ENCODE measurements around the gene CHURC1. TPM values are rescaled to one million over a fixed set of nuclear protein-coding genes. Genes with fewer than 3 reads are reported as not detected.
A peak's percentile ranks its signal among the peaks of the same experiment; 100 is the strongest.

Gene CHURC1
- total RNA-seq, 4 donors from 2014 or later, result 67.0 to 138 (median 107) TPM

DNA sequence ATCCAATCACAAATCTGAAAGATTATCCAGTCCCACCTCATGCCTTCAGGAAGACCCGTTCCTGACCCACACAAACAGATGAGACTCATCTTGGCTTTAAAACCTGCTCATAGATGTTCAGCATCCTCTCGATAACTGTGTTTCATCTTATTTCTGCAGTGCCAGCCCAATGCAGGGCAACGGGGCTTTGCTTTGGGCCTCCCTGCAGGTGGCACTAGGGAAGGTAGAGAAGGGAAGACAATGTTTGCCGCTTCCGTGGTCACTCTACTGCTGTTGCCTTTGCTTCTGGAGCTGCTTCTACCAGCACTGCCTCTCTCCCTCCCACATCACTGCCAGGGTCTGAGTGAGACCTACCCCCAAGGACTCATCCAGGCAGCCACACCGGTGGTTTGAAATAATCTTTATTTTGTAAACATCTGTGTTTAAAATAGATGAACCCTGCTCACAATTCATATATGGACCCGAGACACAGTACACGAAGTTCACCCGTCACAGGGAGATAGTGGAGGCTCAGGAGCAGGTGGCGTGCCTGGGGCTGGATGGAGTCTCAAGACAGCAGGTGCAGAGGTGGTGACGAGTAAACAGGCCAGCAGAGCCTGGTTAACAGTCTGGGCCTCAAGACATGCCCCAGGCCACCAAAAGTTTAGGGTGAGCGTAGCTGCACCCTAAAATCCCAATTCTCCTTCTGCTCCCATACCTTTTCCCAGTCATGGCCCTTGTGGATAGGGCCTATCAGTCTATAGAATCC lies 31.4 kb downstream of the CHURC1 start:
- 95% methylated on average over 12 of the region's 12 CpGs for WGBS
- no peak overlapping the region for H3K4me3 ChIP-seq
- no peaks in the 10 kb centered on the region for H3K27me3 ChIP-seq
- no peaks in the 10 kb centered on the region for H3K9me3 ChIP-seq
- no peak overlapping the region for H3K27ac ChIP-seq (replicated peaks in 1 of 4)
- peak; percentile 60 for DNase-seq (ENCODE audit: extremely low spot score)
- intact Hi-C loops (cut with DNase I), result no loop called here
- H3K4me1 ChIP-seq, result no peaks in the 10 kb centered on the region
- peaks cover 0 to 79% (median 43%) of the 10 kb centered on the region in 4 donors for H3K36me3 ChIP-seq
- TF ChIP-seq POLR2A (IDR thresholded peaks at IDR 0.05; ENCODE audit: low read depth) (no peak), EP300 (IDR thresholded peaks at IDR 0.05) (no peak), POLR2AphosphoS5 (IDR thresholded peaks at IDR 0.05) (no peak)
- TF ChIP-seq, protein P1, sequence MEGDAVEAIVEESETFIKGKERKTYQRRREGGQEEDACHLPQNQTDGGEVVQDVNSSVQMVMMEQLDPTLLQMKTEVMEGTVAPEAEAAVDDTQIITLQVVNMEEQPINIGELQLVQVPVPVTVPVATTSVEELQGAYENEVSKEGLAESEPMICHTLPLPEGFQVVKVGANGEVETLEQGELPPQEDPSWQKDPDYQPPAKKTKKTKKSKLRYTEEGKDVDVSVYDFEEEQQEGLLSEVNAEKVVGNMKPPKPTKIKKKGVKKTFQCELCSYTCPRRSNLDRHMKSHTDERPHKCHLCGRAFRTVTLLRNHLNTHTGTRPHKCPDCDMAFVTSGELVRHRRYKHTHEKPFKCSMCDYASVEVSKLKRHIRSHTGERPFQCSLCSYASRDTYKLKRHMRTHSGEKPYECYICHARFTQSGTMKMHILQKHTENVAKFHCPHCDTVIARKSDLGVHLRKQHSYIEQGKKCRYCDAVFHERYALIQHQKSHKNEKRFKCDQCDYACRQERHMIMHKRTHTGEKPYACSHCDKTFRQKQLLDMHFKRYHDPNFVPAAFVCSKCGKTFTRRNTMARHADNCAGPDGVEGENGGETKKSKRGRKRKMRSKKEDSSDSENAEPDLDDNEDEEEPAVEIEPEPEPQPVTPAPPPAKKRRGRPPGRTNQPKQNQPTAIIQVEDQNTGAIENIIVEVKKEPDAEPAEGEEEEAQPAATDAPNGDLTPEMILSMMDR (IDR thresholded peaks at IDR 0.05), result no peak

- H3K4me3 ChIP-seq, result no peak overlapping the region
- DNase-seq (ENCODE audit: extremely low spot score), result no peak
- H3K27ac ChIP-seq (replicated peaks in 1 of 4), result no peak overlapping the region
- no peaks in the 10 kb centered on the region for H3K27me3 ChIP-seq
- H3K4me1 ChIP-seq, result peaks cover 0 to 3% (median 0%) of the 10 kb centered on the region in 4 donors
- H3K9me3 ChIP-seq, result no peaks in the 10 kb centered on the region
- intact Hi-C loops (cut with DNase I), result no loop called here
- TF ChIP-seq, protein P1 (IDR thresholded peaks at IDR 0.05), result no peak
- TF ChIP-seq POLR2A (IDR thresholded peaks at IDR 0.05; ENCODE audit: low read depth), result no peak
- no peak for TF ChIP-seq POLR2AphosphoS5 (IDR thresholded peaks at IDR 0.05)
- no peak for TF ChIP-seq EP300 (IDR thresholded peaks at IDR 0.05)
- peaks cover 0 to 84% (median 46%) of the 10 kb centered on the region in 4 donors for H3K36me3 ChIP-seq
- WGBS, result 81% methylated on average over 6 of the region's 6 CpGs
Measured at GRCh38 chr14:64946310-64947045, 32.2 kb downstream of the CHURC1 start.

GRCh38 chr14:64947710-64948611 lies 33.7 kb downstream of the CHURC1 start:
- Histone ChIP-seq H3K4me3 (no peak overlapping the region), H3K9me3 (no peaks in the 10 kb centered on the region), H3K4me1 (peaks cover 0 to 7% (median 2%) of the 10 kb centered on the region in 4 donors), H3K27me3 (no peaks in the 10 kb centered on the region), H3K27ac (replicated peaks in 1 of 4) (no peak overlapping the region), H3K36me3 (peaks cover 0 to 75% (median 45%) of the 10 kb centered on the region in 4 donors)
- TF ChIP-seq, protein P1 (IDR thresholded peaks at IDR 0.05), result no peak
- TF ChIP-seq POLR2AphosphoS5 (IDR thresholded peaks at IDR 0.05) (no peak), POLR2A (IDR thresholded peaks at IDR 0.05; ENCODE audit: low read depth) (no peak), EP300 (IDR thresholded peaks at IDR 0.05) (no peak)
- WGBS, result 84% methylated on average over 26 of the region's 28 CpGs
- DNase-seq (ENCODE audit: extremely low spot score), result no peak
- intact Hi-C loops (cut with DNase I), result no loop called here

- Histone ChIP-seq H3K27ac (replicated peaks in 1 of 4) (no peak overlapping the region), H3K4me1 (peaks cover 0 to 7% (median 2%) of the 10 kb centered on the region in 4 donors), H3K4me3 (no peak overlapping the region), H3K36me3 (peaks cover 0 to 68% (median 39%) of the 10 kb centered on the region in 4 donors), H3K27me3 (no peaks in the 10 kb centered on the region), H3K9me3 (no peaks in the 10 kb centered on the region)
- TF ChIP-seq, protein P1 (IDR thresholded peaks at IDR 0.05), result no peak
- no peak for DNase-seq (ENCODE audit: extremely low spot score)
- WGBS, result 90% methylated on average over 6 of the region's 8 CpGs
- intact Hi-C loops (cut with DNase I), result no loop called here
Measured at GRCh38 chr14:64948612-64949210, 34.5 kb downstream of the CHURC1 start.

Measured in esophagus muscularis mucosa (tissue), 4 donors.